CD14-positive monocyte (primary cell): ENCODE measurements around the gene DPP8. TPM values are rescaled to one million over a fixed set of nuclear protein-coding genes. Genes with fewer than 3 reads are reported as not detected.

Experiments used
- DNase-seq, 3 donors: peaks; one replicate each; pipeline ENCODE4 v3.0.0-alpha.2; 2011 to 2022
- H2AFZ ChIP-seq: 2 replicates; pipeline ENCODE4 v1.6.0; 2012; ENCODE audit warnings: mild to moderate bottlenecking, low read depth, low read length, inconsistent platforms; ENCODE audit not compliant: insufficient read depth, poor library complexity, severe bottlenecking
- H3K27ac ChIP-seq, 2 donors: 1 replicate in 1 of 2; 2 replicates in 1 of 2; pipeline ENCODE4 v1.5.1; 2012 to 2013; ENCODE audit warnings: low read length in 2 of 2, control low read depth in 1 of 2, inconsistent platforms in 1 of 2, low read depth in 1 of 2, mild to moderate bottlenecking in 1 of 2
- H3K27me3 ChIP-seq, 2 donors: one replicate each; pipeline versions ENCODE4 v1.6.0 to v1.6.1; 2011 to 2013; ENCODE audit warnings: low read length in 2 of 2; ENCODE audit not compliant: control insufficient read depth in 2 of 2, insufficient read depth in 2 of 2
- H3K36me3 ChIP-seq, 2 donors: replicated peaks in 1 of 2; 1 replicate in 1 of 2; 2 replicates in 1 of 2; pipeline versions ENCODE4 v1.5.1 to v1.6.1; 2012 to 2013; ENCODE audit warnings: low read length in 2 of 2, control low read depth in 1 of 2, inconsistent platforms in 1 of 2, mild to moderate bottlenecking in 1 of 2; ENCODE audit not compliant: insufficient read depth in 2 of 2, control insufficient read depth in 1 of 2
- H3K4me1 ChIP-seq, 2 donors: 1 replicate in 1 of 2; 2 replicates in 1 of 2; pipeline versions ENCODE4 v1.5.1 to v1.6.1; 2012 to 2013; ENCODE audit warnings: low read length in 2 of 2, control low read depth in 1 of 2, inconsistent platforms in 1 of 2, mild to moderate bottlenecking in 1 of 2, moderate library complexity in 1 of 2; ENCODE audit not compliant: insufficient read depth in 2 of 2, control insufficient read depth in 1 of 2
- H3K4me2 ChIP-seq: replicated peaks from 2 replicates; pipeline ENCODE3; 2012; ENCODE audit warnings: low read length, moderate library complexity, mild to moderate bottlenecking; ENCODE audit not compliant: poor library complexity, severe bottlenecking; ENCODE audit errors: extremely low read depth
- H3K4me3 ChIP-seq, 3 experiments: fragments of 200-600 bp in 1 of 3; sonication (generic) in 1 of 3; replicated peaks in 1 of 3; 1 replicate in 2 of 3; 2 replicates in 1 of 3; pipeline ENCODE4 v1.5.1; 2011 to 2013; ENCODE audit warnings: low read length in 3 of 3, mild to moderate bottlenecking in 3 of 3, control low read depth in 2 of 3, low read depth in 2 of 3, inconsistent platforms in 1 of 3, moderate library complexity in 1 of 3
- H3K79me2 ChIP-seq: 2 replicates; pipeline ENCODE4 v1.6.0; 2012; ENCODE audit warnings: mild to moderate bottlenecking, control low read depth, inconsistent platforms, low read length, moderate library complexity; ENCODE audit not compliant: insufficient read depth
- H3K9ac ChIP-seq: 2 replicates; pipeline ENCODE4 v1.6.0; 2017; ENCODE audit warnings: low read length, mild to moderate bottlenecking; ENCODE audit not compliant: insufficient read depth, poor library complexity, severe bottlenecking
- H3K9me3 ChIP-seq, 2 donors: replicated peaks in 1 of 2; 1 replicate in 1 of 2; 2 replicates in 1 of 2; pipeline versions ENCODE4 v1.5.1 to v1.6.1; 2012 to 2013; ENCODE audit warnings: low read length in 2 of 2, control low read depth in 1 of 2; ENCODE audit not compliant: control insufficient read depth in 1 of 2, insufficient read depth in 1 of 2
- H4K20me1 ChIP-seq: 2 replicates; pipeline ENCODE4 v1.6.0; 2012; ENCODE audit warnings: mild to moderate bottlenecking, low read length, control low read depth, moderate library complexity; ENCODE audit not compliant: insufficient read depth
- H3K27ac Mint-ChIP-seq, 7 donors: one replicate each; pipeline ENCODE4 v1.8.0; 2020; ENCODE audit warnings: mild to moderate bottlenecking in 7 of 7, mixed read lengths in 7 of 7, moderate library complexity in 6 of 7, inconsistent platforms in 2 of 7
- H3K27me3 Mint-ChIP-seq, 3 donors: one replicate each; pipeline ENCODE4 v1.8.0; 2021 to 2022; ENCODE audit warnings: low read depth in 3 of 3, mild to moderate bottlenecking in 3 of 3, mixed read lengths in 3 of 3, moderate library complexity in 3 of 3, inconsistent platforms in 1 of 3
- H3K36me3 Mint-ChIP-seq, 2 donors: one replicate each; pipeline ENCODE4 v1.8.0; 2020; ENCODE audit warnings: mixed read lengths in 2 of 2, inconsistent platforms in 1 of 2, mild to moderate bottlenecking in 1 of 2
- H3K4me1 Mint-ChIP-seq: one replicate; pipeline ENCODE4 v1.8.0; 2020; ENCODE audit warnings: mild to moderate bottlenecking, mixed read lengths
- H3K4me3 Mint-ChIP-seq, 2 donors: one replicate each; pipeline ENCODE4 v1.8.0; 2020; ENCODE audit warnings: mild to moderate bottlenecking in 2 of 2, mixed read lengths in 2 of 2, moderate library complexity in 1 of 2
- H3K9me3 Mint-ChIP-seq, 7 donors: one replicate each; pipeline ENCODE4 v1.8.0; 2020 to 2022; ENCODE audit warnings: mixed read lengths in 7 of 7, mild to moderate bottlenecking in 6 of 7, moderate library complexity in 6 of 7, inconsistent platforms in 2 of 7
- WGBS: methylation state at CpG from one replicate; pipeline ENCODE4 v1.1.5; 2013; ENCODE audit warnings: missing lambda C conversion rate; ENCODE audit not compliant: insufficient coverage; 5-methylcytosine and 5-hydroxymethylcytosine counted together
- intact Hi-C, 2 donors: fragments of 100-400 bp; cut with micrococcal nuclease; formaldehyde crosslinking; loops; one replicate each; pipeline versions ENCODE4 v1.15.0 to v1.15.1; 2023
- polyA plus RNA-seq, 3 donors: library from polyadenylated mRNA; depleted of rRNA in 1 of 3; unstranded in 2 of 3; stranded (reverse) in 1 of 3; fragments of 300-500 nt in 2 of 3; fragments of >200 nt in 1 of 3; fragmentation: Illumina TruSeq in 2 of 3; gene quantifications; 1 replicate in 2 of 3; 2 replicates in 1 of 3; pipeline ENCODE4 v1.2.3, GENCODE V29; 2012 to 2021
- TF ChIP-seq, protein P1 (sequence below): fragments of 200-600 bp; IDR thresholded peaks from one replicate; pipeline ENCODE4 v1.8.0; 2022; ENCODE audit warnings: antibody characterized with exemption, mild to moderate bottlenecking

The DPP8 gene
- polyA plus RNA-seq, 3 donors = 18.3 to 48.3 (median 38.7) TPM

DNA sequence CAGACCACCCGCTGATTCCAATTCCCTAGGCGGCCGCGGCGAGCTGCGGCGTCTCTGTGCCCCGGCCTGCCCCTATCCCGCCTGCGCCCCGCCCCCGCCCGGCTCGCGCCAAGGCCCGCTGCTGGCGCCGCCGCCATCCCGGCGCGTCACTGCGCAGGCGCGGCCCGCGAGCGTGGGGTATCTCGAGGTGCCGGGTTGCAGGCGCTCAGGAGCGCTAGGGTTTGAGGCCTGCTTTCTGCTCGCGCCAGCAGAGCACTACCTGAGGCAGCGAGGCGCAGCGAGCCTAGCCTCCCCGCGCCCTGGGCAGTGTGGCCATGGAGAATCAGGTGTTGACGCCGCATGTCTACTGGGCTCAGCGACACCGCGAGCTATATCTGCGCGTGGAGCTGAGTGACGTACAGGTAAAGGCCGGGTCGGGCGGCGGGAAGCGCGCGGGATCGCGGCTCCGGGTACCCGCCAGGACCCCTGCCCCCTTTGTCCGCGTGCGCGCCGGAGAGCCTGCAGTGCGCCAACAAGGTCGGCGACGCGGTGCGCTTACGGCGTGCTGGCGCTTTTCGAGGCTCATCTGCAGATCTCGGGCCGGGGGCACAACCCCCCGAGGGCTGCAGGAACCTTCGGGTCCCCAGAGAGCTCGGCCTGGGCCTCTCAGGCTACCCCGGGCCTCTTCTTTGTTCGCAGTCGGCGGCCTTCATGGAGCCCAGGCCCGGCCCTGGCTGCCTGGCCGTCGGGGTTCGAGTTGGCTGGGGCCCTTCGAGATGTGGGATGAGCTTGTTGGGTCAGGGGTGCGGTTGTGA, 13.0 kb upstream of the DPP8 start, which contains the start of gene HACD3:
HACD3 (plus strand) TSS at position 146 of the 794 bp plus-strand sequence; CDS start at position 315, 169 bp downstream.
- peaks cover 0 to 2% of the 10 kb centered on the region in 2 donors for H3K36me3 Mint-ChIP-seq
- peak within 1 kb of the TSS; percentile 82 to 90 for H3K4me3 Mint-ChIP-seq
- Histone ChIP-seq H3K4me3 (peak within 1 kb of the TSS; percentile 74 to 88 (median 74)), H3K36me3 (no peaks in the 10 kb centered on the region), H3K9ac (peak within 1 kb of the TSS; percentile 75), H4K20me1 (no peaks in the 10 kb centered on the region), H3K79me2 (peaks cover 44% of the 10 kb centered on the region), H3K4me2 (peak within 1 kb of the TSS; percentile 100), H3K4me1 (peaks cover 9 to 16% of the 10 kb centered on the region in 2 donors), H3K27ac (peak within 1 kb of the TSS in 1 of 2 donors; percentile 22), H3K9me3 (no peaks in the 10 kb centered on the region), H2AFZ (peak within 1 kb of the TSS; percentile 99), H3K27me3 (no peaks in the 10 kb centered on the region)
- TF ChIP-seq, protein P1, sequence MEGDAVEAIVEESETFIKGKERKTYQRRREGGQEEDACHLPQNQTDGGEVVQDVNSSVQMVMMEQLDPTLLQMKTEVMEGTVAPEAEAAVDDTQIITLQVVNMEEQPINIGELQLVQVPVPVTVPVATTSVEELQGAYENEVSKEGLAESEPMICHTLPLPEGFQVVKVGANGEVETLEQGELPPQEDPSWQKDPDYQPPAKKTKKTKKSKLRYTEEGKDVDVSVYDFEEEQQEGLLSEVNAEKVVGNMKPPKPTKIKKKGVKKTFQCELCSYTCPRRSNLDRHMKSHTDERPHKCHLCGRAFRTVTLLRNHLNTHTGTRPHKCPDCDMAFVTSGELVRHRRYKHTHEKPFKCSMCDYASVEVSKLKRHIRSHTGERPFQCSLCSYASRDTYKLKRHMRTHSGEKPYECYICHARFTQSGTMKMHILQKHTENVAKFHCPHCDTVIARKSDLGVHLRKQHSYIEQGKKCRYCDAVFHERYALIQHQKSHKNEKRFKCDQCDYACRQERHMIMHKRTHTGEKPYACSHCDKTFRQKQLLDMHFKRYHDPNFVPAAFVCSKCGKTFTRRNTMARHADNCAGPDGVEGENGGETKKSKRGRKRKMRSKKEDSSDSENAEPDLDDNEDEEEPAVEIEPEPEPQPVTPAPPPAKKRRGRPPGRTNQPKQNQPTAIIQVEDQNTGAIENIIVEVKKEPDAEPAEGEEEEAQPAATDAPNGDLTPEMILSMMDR = no peak
- no peaks in the 10 kb centered on the region for H3K9me3 Mint-ChIP-seq
- intact Hi-C loops = no loop called here
- WGBS = under 1% methylated on average over 84 of the region's 88 CpGs
- H3K4me1 Mint-ChIP-seq = peaks cover 8% of the 10 kb centered on the region
- peaks cover 0 to 5% (median 1%) of the 10 kb centered on the region in 3 donors for H3K27me3 Mint-ChIP-seq
- peak; percentile 51 to 65 (median 61) for DNase-seq
- peak within 1 kb of the TSS in 4 of 7 donors; percentile 19 to 75 (median 57) for H3K27ac Mint-ChIP-seq

DNA sequence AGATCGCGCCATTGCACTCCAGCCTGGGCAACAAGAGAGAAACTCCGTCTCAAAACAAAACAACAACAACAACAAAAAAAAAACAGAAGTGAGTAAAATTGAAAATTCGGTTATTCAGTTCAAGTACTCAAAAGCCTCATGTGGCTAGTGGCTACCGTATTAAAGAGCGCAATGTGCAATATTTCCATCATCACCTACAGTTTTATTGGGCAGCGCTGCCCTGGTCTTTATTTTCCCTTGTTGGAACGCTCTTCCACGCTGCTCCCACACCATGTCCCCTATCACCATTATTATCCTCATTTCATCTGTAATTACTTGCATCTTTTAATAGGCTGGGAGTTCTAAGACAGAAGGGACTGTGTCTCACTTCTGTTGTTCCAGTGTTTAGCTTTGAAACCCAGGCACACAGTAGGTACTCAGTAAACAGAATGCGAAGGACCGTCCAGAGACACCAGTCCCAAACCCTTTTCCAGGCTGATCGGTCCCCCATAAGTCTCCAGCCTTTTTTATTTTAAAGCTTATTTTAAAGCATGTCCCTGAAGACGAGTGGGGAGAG, 12.4 kb upstream of the DPP8 start:
- Histone ChIP-seq H3K27ac (no peak overlapping the region), H3K9me3 (no peaks in the 10 kb centered on the region), H4K20me1 (no peaks in the 10 kb centered on the region), H3K9ac (peak overlapping the region; percentile 75), H3K36me3 (no peaks in the 10 kb centered on the region), H2AFZ (peak overlapping the region; percentile 99), H3K4me1 (peaks cover 9 to 16% of the 10 kb centered on the region in 2 donors), H3K27me3 (no peaks in the 10 kb centered on the region), H3K79me2 (peaks cover 37% of the 10 kb centered on the region), H3K4me3 (peak overlapping the region; percentile 74 to 88 (median 74)), H3K4me2 (peak overlapping the region; percentile 100)
- H3K36me3 Mint-ChIP-seq = peaks cover 0 to 2% of the 10 kb centered on the region in 2 donors
- 51% methylated on average over 4 of the region's 13 CpGs for WGBS
- peak overlapping the region; percentile 82 to 90 for H3K4me3 Mint-ChIP-seq
- H3K27ac Mint-ChIP-seq = peak overlapping the region in 3 of 7 donors; percentile 19 to 71 (median 43)
- no peak for DNase-seq
- peaks cover 0 to 5% (median 1%) of the 10 kb centered on the region in 3 donors for H3K27me3 Mint-ChIP-seq
- intact Hi-C loops = no loop called here
- H3K9me3 Mint-ChIP-seq = no peaks in the 10 kb centered on the region
- TF ChIP-seq, protein P1 = no peak
- H3K4me1 Mint-ChIP-seq = peaks cover 8% of the 10 kb centered on the region
